ENCODE data around the gene DDX59.

The DDX59 gene

DNA sequence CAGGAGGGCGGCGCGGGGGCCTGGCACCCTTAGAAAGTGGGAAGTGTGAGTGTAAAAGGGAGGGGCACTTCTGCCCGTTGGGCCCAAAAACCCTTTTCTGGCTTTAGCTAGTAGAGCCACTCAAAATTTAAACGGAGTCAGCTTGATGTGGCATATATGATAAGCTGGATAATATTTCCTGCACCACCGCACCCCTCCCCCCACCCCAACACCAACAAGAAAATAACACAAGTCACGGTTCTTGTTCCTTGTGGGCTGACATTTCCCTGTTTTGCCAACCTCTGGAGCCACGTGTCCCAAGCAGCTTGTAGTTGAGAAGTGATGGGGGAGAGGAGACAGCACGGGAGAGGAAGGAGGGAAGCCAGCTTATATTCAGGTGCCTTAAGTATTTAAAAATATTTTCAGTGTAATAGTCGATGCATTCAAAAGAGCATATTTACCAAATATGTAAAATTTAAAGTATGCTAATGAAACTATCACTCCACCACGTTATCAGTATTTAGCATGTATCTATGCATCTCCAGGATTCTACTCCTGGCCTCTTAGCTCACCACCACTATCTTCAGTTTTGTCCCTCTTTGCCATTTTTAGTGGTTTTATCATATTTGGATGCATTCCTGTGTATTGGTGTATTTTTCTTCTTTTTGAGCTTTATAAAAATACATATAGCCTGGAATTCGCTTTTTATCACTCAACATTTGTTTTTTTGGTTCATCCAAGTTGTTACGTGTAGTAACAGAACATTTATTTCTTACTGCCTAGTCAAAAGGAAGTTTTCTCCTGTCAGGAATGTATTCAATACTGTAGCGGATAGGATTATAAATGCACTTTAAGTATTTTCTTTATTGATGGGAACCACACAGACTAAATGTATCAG, 773 bp upstream of the DDX59 start:
- peak overlapping the region; percentile 95 for H3K27ac ChIP-seq
- no peak for TF ChIP-seq ZFX (IDR thresholded peaks at IDR 0.05)
- TF ChIP-seq, protein P1, sequence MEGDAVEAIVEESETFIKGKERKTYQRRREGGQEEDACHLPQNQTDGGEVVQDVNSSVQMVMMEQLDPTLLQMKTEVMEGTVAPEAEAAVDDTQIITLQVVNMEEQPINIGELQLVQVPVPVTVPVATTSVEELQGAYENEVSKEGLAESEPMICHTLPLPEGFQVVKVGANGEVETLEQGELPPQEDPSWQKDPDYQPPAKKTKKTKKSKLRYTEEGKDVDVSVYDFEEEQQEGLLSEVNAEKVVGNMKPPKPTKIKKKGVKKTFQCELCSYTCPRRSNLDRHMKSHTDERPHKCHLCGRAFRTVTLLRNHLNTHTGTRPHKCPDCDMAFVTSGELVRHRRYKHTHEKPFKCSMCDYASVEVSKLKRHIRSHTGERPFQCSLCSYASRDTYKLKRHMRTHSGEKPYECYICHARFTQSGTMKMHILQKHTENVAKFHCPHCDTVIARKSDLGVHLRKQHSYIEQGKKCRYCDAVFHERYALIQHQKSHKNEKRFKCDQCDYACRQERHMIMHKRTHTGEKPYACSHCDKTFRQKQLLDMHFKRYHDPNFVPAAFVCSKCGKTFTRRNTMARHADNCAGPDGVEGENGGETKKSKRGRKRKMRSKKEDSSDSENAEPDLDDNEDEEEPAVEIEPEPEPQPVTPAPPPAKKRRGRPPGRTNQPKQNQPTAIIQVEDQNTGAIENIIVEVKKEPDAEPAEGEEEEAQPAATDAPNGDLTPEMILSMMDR (conservative IDR thresholded peaks at IDR 0.05) = no peak

DNA sequence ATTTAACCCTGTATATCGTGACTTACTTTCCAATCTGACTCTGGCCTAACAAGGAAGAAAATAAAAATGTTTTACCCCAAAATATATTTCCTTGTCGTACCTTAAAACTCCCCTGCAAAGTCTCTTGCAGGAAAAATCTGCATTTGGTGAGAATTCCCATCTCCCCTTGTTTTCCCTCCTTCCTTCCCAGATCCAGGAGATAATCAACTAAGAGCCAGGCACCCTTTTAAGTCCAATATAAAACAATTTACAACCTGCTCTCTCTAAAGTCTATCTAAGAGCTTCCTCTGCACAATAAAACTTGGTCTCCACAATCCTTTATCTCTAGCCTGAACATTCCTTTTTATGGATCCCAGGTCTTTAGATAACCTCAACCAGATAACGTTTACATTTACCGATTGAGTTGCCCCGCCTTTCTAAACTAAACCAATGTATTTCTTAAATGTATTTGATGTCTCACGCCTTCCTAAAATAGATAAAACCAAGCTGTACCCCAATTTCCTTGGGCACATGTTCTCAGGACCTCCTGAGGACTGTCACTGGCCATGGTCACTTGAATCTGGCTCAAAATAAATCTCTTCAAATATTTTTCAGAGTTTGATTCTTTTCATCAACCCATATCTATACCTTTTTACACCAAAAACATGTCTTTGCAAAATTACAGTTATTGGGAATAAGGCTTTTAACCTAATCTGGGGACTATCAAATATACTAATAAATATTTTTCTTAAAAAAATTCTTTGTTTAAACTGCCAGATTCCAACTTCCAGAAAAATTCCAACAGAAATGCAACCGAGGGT, 993 bp downstream of the DDX59 start:
- no peak for TF ChIP-seq ZFX (IDR thresholded peaks at IDR 0.05)
- TF ChIP-seq, protein P1 (conservative IDR thresholded peaks at IDR 0.05) = no peak

DNA sequence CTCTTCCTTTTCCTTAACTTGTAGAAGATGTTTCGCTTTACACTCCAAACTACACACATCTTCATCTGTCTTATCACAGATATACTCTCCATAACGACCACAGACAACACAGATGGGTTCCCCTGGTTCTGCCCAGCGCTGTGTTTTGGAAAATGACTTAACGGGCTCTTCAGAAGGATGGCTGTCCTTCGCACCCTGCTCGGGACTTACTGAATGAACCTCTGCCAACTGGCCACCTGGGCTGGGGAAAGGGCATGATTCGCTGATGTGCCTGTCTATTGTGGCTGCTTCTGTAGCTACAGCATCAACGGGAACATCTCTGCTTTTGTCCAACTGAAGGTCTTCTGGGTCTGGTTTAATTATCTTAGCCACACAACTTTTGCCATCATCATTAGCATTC, 3.4 kb downstream of the DDX59 start:
- no peak for TF ChIP-seq ZFX (IDR thresholded peaks at IDR 0.05)
- TF ChIP-seq, protein P1 (conservative IDR thresholded peaks at IDR 0.05) = no peak
- no peak overlapping the region for H3K27ac ChIP-seq

More for the DNA sequence above, 993 bp downstream of the DDX59 start:
- H3K27ac ChIP-seq = peak overlapping the region; percentile 95

DNA sequence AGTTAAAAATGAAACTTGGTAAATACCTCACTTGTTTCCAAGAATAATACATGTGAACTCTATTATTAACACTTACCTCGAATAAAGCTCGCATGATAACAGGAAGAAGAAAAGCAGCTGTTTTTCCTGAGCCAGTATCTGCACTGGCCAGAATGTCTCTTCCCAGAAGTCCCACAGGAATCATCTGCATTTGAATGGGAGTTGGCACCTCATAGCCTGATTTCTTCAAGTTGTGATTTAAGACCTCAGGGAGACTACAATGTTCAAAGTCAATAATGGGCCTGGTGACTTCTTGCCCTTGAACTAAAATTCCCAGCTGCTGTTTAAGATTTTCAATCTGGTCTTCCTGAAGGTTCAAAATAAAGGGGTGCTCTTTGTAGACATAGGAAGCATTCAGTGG, 3.8 kb downstream of the DDX59 start:
- no peak overlapping the region for H3K27ac ChIP-seq
- TF ChIP-seq, protein P1 (conservative IDR thresholded peaks at IDR 0.05) = no peak
- no peak for TF ChIP-seq ZFX (IDR thresholded peaks at IDR 0.05)

DNA sequence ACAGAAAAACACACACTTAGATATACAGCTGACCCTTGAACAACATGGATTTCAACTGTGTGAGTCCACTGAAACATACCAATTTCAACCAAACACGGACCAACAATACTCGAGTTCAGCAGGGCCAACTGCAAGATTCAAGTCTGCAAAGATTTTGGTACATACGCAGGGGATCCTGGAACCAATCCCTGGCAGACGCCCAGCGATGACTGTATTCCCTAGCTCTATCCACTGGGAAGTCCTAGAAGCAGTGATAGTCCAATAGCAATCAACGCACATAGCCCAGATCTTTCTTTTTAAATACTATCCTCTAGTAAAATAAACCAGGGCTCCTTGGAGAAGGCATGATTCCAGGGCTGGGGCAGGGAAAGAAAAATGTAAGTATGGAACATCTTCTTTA, 9.0 kb downstream of the DDX59 start:
- no peak for TF ChIP-seq ZFX (IDR thresholded peaks at IDR 0.05)
- TF ChIP-seq, protein P1 (conservative IDR thresholded peaks at IDR 0.05) = no peak
- no peak overlapping the region for H3K27ac ChIP-seq

DNA sequence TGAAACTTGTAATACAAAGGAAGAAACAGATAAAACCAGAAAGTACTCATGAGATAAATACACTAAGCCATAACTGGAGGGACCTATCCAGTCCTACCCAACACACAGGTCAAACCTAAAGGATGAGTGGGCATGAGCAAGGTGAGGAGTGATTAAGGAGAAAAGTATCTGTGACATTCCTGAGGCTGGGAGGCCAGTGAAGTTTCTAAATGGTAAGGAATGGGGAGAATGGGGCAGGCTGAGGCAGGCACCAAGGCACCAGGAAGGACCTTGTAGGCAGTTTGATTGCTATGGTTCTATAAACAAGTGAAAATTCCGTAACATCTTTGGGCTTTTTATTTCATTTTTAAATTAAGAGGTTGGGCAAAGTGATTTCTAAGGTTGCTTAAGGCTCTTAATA, 10.4 kb downstream of the DDX59 start:
- no peak overlapping the region for H3K27ac ChIP-seq
- TF ChIP-seq, protein P1 (conservative IDR thresholded peaks at IDR 0.05) = no peak
- no peak for TF ChIP-seq ZFX (IDR thresholded peaks at IDR 0.05)
